PFSK-1 (cell line): Measurements from ENCODE around the gene TCF25.

ENCODE experiments used
- FOXP2 ChIP-seq: optimal IDR thresholded peaks from 2 replicates; pipeline ENCODE3; 2011; ENCODE audit warnings: borderline replicate concordance, control low read depth, inconsistent platforms; ENCODE audit not compliant: insufficient read depth; ENCODE audit errors: extremely low read length, extremely low read depth
- POLR2AphosphoS5 ChIP-seq: IDR thresholded peaks from 2 replicates; pipeline ENCODE4 v1.6.1; 2012; ENCODE audit warnings: low read depth, mild to moderate bottlenecking, control low read depth, low read length, moderate library complexity
- SIN3A ChIP-seq: IDR thresholded peaks from 2 replicates; pipeline ENCODE4 v1.6.1; 2012; ENCODE audit warnings: mild to moderate bottlenecking, low read length, moderate library complexity, borderline replicate concordance; ENCODE audit not compliant: insufficient read depth
- TAF1 ChIP-seq: IDR thresholded peaks from 2 replicates; pipeline ENCODE4 v1.6.1; 2012; ENCODE audit warnings: low read length, control low read depth, borderline replicate concordance; ENCODE audit not compliant: insufficient read depth
- TF ChIP-seq, protein P1 (sequence below), 2 experiments: IDR thresholded peaks; 2 replicates each; pipeline versions ENCODE4 v1.6.1 to v1.8.0; 2011 to 2012; ENCODE audit warnings: low read depth in 2 of 2, low read length in 2 of 2, control low read depth in 1 of 2, inconsistent platforms in 1 of 2, mild to moderate bottlenecking in 1 of 2, moderate library complexity in 1 of 2; ENCODE audit not compliant: insufficient read depth in 1 of 2

Gene TCF25

DNA sequence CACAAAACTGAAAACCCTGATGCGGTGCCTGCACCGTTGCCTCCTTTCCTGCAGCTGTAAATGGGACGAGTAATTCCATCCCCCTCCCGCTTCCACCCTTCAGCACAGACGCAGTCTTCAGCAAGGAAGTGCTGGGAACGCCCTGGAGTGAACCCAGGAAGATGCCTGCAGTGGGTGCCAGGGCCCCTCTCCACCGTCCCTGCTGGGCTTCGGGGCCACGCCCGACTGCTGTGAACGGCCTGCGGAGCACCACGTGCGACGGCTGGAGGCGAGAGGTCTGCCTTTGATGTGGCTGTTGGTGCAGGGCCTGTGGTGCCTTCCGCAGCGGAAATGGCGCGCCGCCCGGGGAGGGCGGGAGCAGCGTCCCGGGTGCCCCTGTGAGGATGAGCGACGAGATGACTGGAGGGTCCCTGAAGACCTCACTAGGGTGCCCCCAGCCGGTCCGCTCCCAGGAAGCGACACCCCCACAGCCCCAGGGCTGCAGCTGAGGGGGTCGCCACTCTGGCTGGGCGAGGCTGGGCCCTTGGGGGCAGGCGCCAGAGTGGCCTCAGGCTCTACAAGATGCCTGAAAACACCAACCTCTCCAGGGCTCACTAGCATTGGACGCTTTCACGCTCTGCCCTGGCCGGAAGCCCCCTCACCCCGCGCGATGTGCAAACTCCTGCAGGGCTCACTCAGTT lies 44.5 kb downstream of the TCF25 start:
- no peak for TF ChIP-seq SIN3A

DNA sequence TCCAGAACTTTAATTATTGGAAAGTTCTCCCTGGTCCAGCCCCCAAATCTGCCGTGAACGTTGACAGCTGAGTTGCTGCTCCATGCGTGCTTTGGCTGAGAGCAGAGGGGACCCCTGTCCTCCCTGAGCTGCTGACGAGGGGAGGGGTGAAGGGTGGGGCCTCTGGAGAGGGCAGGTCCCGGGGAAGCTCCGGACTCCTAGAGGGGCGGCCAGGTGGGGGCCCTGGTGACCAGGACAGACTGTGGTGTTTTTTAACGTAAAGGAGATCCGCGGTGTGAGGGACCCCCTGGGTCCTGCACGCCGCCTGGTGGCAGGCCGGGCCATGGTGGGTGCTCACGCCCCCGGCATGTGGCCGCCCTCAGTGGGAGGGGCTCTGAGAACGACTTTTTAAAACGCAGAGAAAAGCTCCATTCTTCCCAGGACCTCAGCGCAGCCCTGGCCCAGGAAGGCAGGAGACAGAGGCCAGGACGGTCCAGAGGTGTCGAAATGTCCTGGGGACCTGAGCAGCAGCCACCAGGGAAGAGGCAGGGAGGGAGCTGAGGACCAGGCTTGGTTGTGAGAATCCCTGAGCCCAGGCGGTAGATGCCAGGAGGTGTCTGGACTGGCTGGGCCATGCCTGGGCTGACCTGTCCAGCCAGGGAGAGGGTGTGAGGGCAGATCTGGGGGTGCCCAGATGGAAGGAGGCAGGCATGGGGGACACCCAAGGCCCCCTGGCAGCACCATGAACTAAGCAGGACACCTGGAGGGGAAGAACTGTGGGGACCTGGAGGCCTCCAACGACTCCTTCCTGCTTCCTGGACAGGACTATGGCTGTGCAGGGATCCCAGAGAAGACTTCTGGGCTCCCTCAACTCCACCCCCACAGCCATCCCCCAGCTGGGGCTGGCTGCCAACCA lies 45.3 kb downstream of the TCF25 start, which contains the start of gene MC1R:
TSS of gene MC1R (plus strand) at position 410 of the 895 bp plus-strand sequence. CDS start at position 807, 397 bp downstream.
- TF ChIP-seq, protein P1, sequence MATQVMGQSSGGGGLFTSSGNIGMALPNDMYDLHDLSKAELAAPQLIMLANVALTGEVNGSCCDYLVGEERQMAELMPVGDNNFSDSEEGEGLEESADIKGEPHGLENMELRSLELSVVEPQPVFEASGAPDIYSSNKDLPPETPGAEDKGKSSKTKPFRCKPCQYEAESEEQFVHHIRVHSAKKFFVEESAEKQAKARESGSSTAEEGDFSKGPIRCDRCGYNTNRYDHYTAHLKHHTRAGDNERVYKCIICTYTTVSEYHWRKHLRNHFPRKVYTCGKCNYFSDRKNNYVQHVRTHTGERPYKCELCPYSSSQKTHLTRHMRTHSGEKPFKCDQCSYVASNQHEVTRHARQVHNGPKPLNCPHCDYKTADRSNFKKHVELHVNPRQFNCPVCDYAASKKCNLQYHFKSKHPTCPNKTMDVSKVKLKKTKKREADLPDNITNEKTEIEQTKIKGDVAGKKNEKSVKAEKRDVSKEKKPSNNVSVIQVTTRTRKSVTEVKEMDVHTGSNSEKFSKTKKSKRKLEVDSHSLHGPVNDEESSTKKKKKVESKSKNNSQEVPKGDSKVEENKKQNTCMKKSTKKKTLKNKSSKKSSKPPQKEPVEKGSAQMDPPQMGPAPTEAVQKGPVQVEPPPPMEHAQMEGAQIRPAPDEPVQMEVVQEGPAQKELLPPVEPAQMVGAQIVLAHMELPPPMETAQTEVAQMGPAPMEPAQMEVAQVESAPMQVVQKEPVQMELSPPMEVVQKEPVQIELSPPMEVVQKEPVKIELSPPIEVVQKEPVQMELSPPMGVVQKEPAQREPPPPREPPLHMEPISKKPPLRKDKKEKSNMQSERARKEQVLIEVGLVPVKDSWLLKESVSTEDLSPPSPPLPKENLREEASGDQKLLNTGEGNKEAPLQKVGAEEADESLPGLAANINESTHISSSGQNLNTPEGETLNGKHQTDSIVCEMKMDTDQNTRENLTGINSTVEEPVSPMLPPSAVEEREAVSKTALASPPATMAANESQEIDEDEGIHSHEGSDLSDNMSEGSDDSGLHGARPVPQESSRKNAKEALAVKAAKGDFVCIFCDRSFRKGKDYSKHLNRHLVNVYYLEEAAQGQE (IDR thresholded peaks at IDR 0.05; ENCODE audit: insufficient read depth in 1 of 2, low read depth in 2 of 2, low read length in 2 of 2) = no peak
- no peak for TF ChIP-seq FOXP2
- no peak for TF ChIP-seq TAF1
- TF ChIP-seq SIN3A = no peak
- TF ChIP-seq POLR2AphosphoS5 = no peak

DNA sequence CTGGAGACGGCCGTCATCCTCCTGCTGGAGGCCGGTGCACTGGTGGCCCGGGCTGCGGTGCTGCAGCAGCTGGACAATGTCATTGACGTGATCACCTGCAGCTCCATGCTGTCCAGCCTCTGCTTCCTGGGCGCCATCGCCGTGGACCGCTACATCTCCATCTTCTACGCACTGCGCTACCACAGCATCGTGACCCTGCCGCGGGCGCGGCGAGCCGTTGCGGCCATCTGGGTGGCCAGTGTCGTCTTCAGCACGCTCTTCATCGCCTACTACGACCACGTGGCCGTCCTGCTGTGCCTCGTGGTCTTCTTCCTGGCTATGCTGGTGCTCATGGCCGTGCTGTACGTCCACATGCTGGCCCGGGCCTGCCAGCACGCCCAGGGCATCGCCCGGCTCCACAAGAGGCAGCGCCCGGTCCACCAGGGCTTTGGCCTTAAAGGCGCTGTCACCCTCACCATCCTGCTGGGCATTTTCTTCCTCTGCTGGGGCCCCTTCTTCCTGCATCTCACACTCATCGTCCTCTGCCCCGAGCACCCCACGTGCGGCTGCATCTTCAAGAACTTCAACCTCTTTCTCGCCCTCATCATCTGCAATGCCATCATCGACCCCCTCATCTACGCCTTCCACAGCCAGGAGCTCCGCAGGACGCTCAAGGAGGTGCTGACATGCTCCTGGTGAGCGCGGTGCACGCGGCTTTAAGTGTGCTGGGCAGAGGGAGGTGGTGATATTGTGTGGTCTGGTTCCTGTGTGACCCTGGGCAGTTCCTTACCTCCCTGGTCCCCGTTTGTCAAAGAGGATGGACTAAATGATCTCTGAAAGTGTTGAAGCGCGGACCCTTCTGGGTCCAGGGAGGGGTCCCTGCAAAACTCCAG lies 46.4 kb downstream of the TCF25 start:
- TF ChIP-seq TAF1 = no peak
- TF ChIP-seq SIN3A = no peak
- TF ChIP-seq FOXP2 = no peak
- TF ChIP-seq, protein P1 (IDR thresholded peaks at IDR 0.05; ENCODE audit: insufficient read depth in 1 of 2, low read depth in 2 of 2, low read length in 2 of 2) = no peak
- TF ChIP-seq POLR2AphosphoS5 = no peak

DNA sequence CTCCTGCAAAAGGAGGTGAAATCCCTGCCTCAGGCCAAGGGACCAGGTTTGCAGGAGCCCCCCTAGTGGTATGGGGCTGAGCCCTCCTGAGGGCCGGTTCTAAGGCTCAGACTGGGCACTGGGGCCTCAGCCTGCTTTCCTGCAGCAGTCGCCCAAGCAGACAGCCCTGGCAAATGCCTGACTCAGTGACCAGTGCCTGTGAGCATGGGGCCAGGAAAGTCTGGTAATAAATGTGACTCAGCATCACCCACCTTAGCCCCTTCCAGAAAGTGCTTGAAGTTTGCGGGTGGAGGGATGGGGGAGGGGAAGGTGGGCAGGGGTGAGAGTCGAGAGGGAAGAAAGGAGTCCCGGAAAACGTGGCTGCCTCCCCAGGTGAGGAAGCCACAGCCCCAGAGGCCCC lies 47.3 kb downstream of the TCF25 start:
- TF ChIP-seq POLR2AphosphoS5 (no peak), TAF1 (no peak), SIN3A (no peak), FOXP2 (no peak)
- TF ChIP-seq, protein P1 (IDR thresholded peaks at IDR 0.05; ENCODE audit: insufficient read depth in 1 of 2, low read depth in 2 of 2, low read length in 2 of 2) = no peak

DNA sequence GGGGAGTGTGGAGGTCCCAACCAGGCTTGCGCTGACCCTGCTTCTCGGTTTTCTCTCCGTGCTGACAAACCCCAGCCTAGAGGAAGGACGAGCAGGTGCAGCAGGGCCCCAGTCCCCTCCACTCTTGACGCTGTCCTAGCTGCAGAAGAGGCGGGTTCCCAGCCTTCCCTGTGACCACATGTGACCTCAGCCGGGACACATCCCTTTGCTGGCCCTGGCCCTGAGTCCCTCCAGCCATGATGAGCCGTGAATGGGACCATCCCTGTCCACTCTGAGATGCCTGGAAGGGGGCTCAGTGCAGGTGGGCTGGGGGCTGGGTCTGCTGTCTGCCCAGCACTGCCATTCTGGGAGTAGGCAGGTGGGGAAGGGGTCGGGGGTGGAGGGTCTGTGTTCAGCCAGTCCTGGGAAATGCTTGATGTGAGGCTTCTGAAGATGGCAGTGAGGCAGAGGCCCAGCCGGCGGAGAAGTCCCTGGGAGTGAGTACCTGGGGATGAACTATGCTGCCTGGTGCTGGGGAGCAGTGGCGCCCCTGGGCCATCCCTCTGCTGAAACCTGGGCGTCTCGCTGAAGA lies 47.8 kb downstream of the TCF25 start:
- TF ChIP-seq, protein P1 (IDR thresholded peaks at IDR 0.05; ENCODE audit: insufficient read depth in 1 of 2, low read depth in 2 of 2, low read length in 2 of 2) = no peak
- TF ChIP-seq FOXP2 (no peak), SIN3A (no peak), POLR2AphosphoS5 (no peak), TAF1 (no peak)
